Globus pallidus (tissue), 1 donor: ENCODE measurements around the gene PRR35.

Source experiments
- DNase-seq: peaks from one replicate; pipeline ENCODE4 v3.0.0-alpha.2; 2015; ENCODE audit warnings: low spot score

PRR35 gene

DNA sequence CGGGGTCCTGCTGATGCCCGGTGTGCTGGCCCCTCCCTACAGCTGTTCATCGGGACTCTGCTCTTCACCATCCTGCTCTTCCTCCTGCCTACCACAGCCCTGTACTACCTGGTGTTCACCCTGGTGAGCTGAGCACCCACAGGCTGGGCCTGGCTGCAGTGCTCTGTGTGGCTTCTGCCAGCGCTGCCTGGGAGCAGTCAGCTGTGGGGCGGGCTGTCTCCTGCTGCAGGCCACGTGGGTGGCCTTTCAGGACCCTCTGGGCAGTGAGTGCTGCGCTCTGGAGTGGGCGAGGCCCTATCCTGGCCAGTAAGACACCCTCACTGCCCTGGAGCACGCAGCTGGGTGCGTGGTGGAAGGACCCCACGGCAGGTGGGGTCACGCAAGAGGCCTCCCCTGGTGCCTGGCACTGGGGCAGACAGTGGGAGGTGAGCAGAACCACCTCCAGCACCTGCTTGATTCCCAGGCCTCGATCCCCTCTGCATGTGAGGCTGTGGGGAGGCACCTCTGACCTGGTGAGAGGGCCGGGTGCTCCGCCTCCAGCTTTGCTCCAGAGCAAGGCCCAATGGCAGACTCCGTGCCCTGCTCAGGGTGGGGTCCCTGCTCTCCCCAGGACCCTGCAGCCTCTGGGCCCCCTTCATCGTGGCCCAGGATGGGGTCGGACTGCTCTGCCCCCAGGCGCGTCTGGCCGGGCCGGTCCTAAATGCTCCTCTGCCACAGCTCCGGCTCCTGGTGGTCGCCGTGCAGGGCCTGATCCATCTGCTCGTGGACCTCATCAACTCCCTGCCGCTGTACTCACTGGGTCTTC, 20.1 kb downstream of the PRR35 start:
- no peak for DNase-seq

- DNase-seq, result no peak
Measured at GRCh38 chr16:580946-581498, 20.8 kb downstream of the PRR35 start.

DNA sequence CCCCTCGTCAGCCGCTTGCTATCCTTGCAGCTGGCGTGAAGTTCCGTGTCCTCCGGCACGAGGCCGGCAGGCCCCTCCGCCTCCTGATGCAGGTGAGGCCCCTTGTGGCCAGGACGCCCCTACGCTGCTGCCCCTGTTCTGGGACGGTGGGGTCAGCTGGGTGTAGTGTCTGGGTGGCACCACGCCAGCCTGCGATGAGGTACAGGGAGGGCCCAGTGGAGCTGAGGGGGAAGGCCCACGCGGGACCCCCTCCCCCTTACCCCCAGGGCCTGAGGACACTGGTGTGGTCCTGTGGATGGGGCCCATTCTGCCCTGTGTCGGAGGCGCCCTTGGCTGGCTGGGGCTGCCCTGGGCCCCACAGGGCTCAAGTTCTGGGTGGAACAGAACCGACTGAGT, 22.0 kb downstream of the PRR35 start:
- no peak for DNase-seq

- no peak for DNase-seq
Measured at GRCh38 chr16:582614-583331, 22.6 kb downstream of the PRR35 start.

GRCh38 chr16:583470-583814, 23.2 kb downstream of the PRR35 start:
- DNase-seq, result no peak

GRCh38 chr16:583815-584591, 23.8 kb downstream of the PRR35 start:
- DNase-seq, result no peak

- DNase-seq, result no peak
Measured at GRCh38 chr16:585351-585750, 25.2 kb downstream of the PRR35 start.

- no peak for DNase-seq
Measured at GRCh38 chr16:586047-586644, 26.0 kb downstream of the PRR35 start.

DNA sequence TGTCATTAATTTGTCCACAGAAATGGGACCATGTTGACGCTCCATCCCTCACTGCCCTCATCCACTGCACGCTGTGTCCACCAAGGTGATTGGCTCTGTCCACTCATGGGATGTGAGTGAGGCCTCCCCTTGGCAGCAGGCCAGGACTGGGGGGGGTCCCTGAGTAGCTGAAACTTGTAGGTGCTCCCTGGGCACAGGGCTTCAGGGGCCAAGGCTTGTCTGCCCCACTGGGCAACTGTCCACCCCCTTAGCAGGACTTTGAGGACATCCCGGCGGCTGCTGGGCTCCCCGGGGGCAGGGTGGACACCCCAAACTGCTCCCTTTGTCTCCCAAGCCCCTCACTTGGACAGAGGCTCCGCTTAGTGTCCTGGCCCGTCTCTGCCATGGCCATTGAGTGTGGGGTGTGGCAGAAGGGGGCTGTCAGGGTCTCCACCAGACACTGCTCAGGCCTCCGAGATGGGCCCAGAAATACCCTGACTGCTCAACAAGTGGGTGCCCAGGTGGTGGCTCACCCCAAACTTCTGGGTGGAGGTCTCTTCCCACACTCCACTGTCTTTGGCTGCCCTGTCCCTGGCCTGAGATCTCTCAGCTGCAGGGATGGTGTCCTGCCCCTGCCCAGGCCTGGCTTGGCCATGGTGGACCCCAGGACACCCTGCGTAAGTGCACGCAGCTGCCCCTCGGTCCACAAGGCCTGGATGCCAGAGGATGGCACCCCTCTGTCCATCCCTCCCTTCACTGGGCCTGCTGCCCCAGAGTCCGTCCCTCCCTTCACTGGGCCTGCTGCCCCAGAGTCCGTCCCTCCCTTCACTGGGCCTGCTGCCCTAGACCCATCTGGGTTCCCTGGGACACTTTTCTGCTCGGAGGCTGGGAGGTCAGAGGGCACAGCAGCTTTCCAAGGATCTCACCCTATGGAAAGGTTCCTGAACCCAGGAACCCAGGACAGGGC, 26.7 kb downstream of the PRR35 start:
- peak; percentile 34 for DNase-seq

DNA sequence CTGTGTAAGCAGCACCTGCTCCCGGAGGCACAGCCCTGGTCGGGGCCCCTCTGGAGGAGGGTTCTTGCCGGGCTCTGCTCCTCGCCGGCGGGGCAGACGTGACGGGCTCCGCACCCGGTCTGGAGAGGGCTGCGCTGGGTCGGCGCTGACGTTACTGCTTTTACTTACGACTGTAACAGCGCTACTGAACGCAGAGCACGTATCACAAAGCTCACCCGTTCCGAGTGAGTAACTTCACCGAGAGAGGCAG, 28.4 kb downstream of the PRR35 start:
- DNase-seq, result no peak

DNA sequence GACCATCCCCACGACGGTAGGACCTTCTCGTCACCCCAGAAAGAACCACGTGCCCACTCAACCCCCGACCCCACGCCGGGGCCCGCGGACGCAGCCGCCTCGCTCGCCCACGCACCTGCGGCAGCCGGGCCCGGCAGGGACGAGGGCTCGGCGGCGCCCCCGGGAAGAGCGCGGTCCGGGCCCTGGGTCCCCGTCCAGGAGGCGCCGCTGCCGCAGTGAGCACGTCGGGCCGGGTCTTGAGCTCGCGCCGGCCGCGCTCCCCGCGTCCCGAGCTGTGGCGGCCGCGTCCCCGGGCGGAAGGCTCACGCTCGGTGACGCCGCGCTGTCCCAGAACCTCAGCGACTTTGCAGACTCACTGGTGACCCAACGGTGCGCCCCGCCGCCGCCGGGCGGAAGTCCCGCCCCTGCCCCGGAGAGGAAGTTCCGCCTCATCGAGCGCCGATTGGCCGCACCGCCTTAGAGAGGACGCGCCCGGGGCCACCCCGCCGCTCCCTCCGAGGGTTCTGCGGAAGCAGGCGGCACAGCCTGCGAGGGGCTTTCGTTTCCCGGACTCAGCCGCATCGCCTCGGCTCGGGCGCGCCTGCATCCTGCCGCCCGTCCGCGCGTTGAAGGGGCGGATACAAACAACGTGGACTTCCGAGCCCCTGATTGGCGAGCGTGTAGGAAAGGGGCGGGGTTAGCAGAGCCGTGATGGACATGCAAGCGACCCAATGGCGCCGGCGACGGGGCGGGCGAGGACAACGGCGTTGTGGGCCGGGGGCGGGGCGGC, 28.9 kb downstream of the PRR35 start:
- peak; percentile 95 for DNase-seq

DNA sequence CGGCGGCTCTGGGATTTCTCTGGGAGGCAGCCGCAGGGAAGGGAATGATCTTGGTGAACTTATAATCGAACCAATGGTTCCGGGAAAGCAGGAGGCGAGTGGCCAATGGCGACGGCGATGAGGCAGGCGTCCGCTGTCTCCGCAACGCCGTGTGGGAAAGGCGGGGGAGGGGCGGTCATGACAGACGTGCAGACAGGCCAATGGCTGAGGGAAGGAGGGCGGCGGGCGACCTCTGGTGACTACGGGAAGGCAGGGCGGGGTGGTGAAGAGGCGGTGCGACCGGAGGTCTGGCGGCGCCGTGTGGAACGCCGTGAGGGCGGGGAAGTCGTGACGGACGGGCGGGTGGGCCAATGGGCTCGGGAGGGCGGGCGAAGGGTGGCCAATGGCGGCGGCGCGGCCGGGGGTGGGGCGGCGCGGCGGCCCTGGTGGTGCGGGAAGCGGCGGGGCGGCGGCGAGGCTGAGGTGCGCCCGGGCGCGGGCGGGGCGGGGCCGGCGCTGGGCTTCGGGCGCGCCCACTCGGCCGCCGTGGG, 29.5 kb downstream of the PRR35 start, which contains the start of gene RAB40C:
Gene RAB40C, plus strand, starts transcription at position 409 of the 530 bp plus-strand sequence. CDS start 226 bp downstream, outside the sequence.
- peak; percentile 98 for DNase-seq

DNA sequence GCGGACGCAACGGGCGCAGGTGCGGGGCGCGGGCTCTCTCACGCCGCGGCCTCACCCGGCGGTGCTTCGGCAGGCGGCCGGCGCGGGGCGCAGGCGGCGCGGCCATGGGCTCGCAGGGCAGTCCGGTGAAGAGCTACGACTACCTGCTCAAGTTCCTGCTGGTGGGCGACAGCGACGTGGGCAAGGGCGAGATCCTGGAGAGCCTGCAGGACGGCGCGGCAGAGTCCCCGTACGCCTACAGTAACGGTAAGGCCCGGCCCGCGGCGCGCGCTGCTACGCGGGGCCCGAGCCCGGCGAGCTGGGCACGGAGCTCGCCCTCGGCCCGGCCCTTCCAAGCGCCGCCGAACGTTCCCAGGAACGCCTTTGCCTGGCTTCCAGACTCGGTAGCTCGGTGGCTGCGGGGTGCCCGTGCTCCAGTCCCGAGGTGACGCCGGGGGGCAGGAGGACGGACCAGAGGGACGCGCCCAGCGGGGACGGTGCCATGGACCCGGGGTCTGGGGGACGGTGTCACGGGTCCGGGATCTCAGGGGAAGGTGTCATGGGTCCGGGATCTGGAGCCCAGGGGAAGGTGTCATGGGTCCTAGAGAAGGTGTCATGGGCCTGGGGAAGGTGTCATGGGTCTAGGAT, 30.1 kb downstream of the PRR35 start:
- no peak for DNase-seq

DNA sequence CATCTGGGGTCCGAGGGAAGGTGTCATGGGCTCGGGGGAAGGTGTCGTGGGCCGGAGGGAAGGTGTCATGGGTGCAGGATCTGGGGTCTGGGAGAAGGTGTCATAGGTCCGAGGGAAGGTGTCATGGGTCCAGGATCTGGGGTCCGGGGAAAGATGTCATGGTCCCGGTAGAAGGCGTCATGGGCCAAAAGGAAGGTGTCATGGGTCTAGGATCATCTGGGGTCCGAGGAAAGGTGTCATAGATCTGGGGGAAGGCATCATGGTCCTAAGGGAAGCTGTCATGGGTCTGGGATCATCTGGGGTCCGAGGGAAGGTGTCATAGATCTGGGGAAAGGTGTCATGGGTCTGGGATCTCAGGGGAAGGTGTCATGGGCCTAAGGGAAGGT, 30.6 kb downstream of the PRR35 start:
- DNase-seq, result no peak

DNA sequence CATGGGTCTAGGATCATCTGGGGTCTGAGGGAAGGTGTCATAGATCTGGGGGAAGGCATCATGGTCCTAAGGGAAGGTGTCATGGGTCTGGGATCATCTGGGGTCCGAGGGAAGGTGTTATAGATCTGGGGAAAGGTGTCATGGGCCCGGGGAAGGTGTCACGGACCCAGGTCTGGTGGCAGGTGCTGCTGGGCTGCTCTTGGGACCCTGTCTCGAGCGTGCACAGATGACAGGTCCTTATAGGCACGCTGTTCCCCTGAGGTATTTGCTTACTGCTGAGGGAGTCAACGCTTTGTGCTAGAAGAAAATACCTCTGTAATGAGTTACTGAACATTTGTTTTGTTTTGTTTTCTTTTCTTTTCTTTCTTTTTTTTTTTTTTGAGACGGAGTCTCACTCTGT, 31.0 kb downstream of the PRR35 start:
- DNase-seq, result no peak

DNA sequence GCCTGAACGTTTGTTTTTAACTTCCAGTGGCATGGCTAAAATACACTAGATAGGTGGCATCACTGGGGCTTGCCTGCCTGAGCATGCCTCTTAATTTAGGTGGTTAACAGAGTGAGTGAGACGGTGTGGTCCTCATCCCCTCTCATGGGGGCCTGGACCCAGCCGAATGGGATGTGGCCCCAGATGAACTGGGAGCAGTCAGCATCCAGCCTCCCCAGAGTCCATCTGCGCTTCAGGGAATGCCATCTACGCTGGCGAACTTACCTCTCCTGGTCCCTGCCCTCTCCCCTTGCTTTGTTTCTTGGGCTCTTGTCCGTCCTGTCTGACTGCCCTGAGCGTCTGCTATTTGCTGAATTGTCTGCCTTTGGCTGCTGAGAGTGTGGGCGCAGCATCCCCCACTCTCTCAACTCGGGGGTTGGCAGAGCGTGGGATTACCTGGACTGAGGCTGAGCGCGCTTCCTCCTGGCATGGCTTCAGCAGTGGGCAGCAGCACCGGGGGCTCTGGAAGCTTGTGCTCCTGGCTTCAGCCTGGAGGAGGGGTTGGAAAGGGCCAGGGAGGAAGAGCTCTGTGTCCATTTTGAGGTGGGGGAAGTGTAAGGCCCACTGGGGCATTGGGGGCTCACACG, 31.8 kb downstream of the PRR35 start:
- no peak for DNase-seq

- DNase-seq, result peak; percentile 44
Measured at GRCh38 chr16:592518-593306, 32.5 kb downstream of the PRR35 start.

GRCh38 chr16:593406-593805, 33.2 kb downstream of the PRR35 start:
- DNase-seq, result no peak
